HG02759 (cell line): ENCODE data around the gene TASP1.

Source experiments
- ATAC-seq: cut with Tn5 transposase; IDR thresholded peaks from one replicate; pipeline ENCODE4 v1.9.1; 2021; ENCODE audit warnings: mild to moderate bottlenecking, moderate library complexity; ENCODE audit not compliant: unreplicated experiment

TASP1 gene

DNA sequence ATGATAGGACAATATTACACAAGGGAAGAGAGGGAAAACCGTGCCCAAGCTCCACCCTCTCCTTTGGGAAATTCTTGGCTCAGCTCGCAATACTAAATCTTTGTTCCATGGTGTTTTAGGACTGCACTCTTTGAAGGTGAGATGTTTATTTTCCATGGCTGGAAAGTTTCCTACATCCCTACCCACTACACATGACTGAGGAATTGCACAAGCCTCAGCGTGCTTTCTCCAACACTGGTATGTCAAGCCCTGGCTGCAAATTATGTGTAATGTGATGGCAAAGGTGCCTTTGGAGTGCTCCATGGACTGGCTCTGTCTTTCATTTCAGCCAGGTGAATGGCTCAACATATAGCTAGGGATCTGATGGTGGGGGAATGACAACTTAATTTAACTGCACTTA, 283.3 kb downstream of the TASP1 start:
- ATAC-seq = no peak

DNA sequence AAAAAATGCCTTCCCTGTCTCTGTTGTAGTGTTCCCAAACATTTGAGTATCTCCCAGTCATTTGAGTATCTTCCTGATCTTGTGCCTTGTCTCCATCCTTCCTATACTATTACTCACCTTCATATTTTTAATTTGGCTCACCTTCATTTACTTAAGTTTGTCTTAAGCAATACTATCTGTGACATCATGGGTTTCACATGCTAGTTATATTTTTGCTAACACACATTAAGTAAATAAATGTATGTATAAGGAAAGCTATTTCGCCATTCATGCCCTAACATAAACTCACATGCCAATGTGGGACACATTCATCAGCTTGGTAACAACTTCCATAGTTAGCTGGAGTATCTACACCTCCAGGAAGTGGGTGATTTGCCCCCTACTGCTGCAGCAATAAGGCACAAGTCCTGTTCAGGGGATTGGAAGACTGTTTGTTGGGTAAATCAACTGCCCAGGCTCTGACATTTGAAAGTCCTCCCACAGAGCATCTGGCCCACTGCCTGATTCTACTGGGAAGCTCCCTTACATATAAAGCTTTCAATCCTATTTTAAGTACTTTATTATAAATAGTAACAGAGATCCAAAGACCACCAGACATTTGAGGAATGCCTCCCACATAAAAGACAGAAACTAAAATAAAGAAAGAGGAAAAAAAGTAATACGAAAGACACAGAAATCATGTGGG, 285.3 kb downstream of the TASP1 start:
- no peak for ATAC-seq

DNA sequence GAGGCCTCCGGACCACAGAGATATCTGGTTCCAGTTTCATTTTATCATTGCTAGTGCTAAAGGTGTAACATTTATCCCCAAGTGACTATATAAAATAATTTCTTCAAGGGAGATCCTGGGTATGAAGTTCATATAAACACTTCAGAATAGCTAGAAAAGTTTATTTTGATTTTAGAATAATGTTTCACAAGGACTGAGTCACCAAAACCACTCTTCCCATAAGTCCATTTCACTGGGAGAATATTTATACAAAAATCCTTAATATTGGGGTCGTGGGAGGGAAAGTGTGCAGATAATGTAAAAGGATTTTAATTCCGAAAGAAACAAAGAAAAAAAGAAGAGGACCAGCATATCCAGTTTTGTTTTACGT, 289.5 kb downstream of the TASP1 start:
- no peak for ATAC-seq

DNA sequence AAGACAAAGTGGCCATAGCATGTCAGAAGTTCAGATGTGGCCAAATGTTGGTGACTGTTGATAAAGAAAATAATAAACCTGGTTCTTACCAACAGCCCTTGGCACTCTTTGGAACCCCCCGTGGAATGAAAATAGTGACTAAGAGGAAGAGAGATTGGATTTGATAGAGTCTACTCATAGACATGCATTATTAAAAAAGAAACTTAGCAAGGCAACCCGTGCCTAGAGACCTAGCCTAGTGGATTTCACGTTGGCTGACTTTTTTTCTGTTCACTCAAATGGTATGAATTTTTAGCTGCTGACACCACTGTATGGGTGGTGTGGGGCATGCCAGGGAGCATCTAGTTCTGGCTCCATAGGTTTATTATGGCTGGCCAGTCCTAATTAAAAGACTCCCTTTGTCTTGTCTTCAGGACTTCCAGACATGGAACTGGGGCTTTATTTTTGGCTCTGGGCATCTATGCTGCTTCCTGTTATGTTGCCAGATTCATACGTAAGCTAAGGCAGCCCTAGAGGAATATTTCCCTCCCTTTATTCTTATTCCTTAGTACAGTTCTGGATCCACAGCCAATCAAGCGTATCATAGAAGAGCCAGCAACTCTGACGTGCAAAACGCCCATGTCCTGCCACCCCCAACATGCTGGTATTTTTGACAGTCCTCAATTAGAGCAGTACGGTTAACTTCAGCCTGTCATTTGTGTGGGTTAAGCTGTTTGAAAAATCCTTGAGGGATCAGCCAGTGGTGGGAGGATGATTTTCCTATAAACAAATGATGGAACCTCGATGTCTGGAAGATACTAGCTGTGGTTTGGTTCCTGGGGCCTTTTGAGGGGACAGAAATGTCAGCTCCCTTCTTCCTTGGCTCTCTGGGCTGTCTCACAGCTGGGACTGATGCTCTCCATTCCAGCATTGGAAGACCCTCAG, 290.2 kb downstream of the TASP1 start:
- ATAC-seq = no peak

DNA sequence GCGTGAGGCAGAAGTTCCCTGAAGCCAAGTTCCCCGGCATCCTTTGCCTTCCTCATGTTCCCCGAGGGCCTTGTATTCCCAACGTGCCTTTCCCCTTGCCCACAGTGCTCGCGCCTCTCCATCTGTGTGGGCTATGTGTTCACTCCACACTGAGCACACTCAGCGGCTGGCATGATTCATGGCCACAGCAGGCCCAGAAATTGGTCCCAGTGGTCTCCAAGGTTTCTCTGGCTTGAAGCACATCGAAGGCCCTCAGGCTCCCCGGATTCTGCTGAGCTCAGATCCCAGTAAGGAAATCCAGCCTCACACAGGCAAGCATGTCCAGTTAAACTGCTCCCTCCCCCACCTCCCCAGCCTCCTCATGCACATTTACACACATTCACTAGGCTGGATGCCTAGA, 294.1 kb downstream of the TASP1 start:
- ATAC-seq = no peak

DNA sequence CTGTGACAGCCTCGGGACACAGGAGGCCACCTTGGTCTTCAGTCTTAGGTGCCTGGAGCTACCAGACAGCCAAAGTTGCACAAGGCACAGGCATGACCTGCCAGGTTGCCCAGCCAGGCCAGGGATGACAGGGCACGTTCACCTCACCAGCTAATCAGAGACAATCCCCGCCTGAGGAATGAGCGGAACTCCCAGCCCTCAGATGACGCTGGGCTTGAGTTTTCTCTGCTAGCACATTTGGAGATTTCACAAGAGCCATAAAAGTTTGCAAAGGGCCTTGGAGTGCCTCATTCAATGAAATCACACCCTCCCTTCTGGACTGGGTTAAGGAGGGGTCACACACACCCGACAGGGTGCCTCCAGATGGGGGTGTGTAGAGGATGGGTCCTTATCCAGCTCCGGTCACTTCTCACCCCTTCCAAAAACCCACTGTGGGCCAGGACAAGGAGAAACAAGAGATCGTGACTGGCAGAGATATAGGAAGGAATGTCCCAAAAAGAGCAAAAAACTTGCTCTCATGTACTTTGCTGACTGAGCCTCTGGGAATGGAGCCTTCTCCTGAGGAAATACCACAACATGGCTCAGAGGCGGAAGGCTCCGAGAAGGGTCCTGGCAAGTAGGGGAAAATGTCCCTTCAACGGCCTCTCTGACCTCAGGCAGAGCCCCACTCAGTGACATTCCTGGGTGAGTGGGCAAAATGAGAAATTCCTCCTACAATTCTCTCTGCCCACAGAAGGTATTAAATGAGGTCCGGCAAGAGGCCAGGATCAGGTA, 296.1 kb downstream of the TASP1 start:
- ATAC-seq = no peak

DNA sequence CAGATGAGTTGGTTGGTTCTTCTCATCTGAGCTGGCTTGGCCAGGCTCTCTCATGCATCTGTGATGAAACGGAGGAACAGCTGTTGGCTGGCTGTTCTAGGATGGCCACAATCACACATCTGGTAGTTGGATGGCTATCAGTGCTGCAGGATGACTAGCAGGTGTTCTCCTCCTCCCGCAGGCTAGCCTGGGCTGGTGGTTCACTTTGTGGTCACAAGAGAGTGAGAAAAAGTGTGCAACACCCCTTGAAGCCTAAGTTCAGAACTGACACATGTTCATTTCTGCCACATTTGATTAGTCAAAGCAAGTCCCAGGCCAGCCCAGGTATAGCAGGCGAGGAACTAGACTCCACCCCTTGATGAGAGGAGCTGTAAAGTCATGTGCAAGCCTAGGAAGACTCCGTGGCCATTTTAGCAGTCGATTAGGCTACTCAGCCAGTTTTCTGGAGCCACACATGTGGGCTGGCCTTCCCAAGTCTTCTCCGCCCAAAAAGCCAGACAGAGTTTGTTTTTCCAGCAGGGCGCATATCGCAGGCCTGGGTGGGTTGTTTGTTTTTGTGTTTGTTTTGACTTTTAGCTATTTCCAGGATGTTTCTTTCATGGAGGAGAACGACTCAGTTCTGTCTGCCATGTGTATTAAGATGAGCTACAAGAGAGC, 296.9 kb downstream of the TASP1 start:
- ATAC-seq = no peak

DNA sequence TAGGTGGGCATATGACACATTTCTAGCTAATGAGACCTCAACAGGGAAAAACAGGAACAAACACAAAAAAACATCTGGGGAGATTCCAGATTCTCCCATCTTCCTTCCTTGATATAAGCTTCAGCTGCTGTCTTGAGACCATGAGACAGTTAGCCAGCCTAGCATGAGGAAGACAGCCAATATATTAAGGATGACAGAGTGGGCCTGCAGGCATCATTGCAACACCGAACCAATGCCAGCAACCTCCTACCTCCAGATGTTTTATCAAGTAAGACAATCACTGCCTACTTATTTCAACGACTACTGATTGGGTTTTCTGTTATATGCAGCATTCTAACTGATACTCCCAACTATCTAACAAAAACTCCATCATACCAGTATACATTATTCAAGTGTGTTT, 298.6 kb downstream of the TASP1 start:
- ATAC-seq = no peak
